ENCODE measurements around the gene PLD5.

DNA sequence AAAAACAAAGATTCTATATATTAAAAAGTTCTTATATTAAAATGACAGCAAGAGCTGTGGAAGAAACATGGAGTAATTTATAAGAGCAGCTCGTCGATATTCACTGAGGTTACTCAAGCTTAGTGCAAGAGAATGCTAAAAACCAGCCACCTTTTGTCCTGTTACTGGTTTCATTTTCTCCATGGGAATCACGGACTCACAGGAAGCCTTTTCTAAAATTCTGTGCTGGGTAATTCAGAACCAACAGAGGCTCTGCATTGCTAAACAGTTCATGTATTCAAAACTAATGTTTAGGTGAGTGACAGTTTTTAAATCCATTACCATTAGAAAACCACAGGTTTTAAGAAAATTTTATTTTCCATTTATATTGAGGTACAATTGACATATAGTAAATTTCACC is 377.8 kb downstream of the PLD5 start:
- TF ChIP-seq, protein P1, sequence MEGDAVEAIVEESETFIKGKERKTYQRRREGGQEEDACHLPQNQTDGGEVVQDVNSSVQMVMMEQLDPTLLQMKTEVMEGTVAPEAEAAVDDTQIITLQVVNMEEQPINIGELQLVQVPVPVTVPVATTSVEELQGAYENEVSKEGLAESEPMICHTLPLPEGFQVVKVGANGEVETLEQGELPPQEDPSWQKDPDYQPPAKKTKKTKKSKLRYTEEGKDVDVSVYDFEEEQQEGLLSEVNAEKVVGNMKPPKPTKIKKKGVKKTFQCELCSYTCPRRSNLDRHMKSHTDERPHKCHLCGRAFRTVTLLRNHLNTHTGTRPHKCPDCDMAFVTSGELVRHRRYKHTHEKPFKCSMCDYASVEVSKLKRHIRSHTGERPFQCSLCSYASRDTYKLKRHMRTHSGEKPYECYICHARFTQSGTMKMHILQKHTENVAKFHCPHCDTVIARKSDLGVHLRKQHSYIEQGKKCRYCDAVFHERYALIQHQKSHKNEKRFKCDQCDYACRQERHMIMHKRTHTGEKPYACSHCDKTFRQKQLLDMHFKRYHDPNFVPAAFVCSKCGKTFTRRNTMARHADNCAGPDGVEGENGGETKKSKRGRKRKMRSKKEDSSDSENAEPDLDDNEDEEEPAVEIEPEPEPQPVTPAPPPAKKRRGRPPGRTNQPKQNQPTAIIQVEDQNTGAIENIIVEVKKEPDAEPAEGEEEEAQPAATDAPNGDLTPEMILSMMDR (IDR thresholded peaks at IDR 0.05), result no peak
- TF ChIP-seq POLR2A (IDR thresholded peaks at IDR 0.05), result no peak
